Activated naive CD8-positive, alpha-beta T cell treated with anti-CD3 and anti-CD28 coated beads, Interleukin-2, amount 50 U/mL, for 24 hours (primary cell): Measurements from ENCODE around the gene IL1RAPL1.
"Not testable (repeated sequence)": the region's sequence is repeated elsewhere in the genome, so short reads cannot be mapped to it uniquely, and the experiment has no call there.

Experiments used
- ATAC-seq: fragments of 150-1000 bp; cut with Tn5 transposase; one replicate; pipeline ENCODE4 v1.10.0; 2021
- DNase-seq: peaks from one replicate; pipeline ENCODE4 v3.0.0; 2021
- H3K27ac Mint-ChIP-seq: one replicate; pipeline ENCODE4 v1.8.0; 2021; ENCODE audit warnings: mild to moderate bottlenecking, mixed read lengths
- H3K27me3 Mint-ChIP-seq: one replicate; pipeline ENCODE4 v1.8.0; 2021; ENCODE audit warnings: mixed read lengths
- H3K36me3 Mint-ChIP-seq: one replicate; pipeline ENCODE4 v1.8.0; 2021; ENCODE audit warnings: low read depth, mixed read lengths
- H3K4me1 Mint-ChIP-seq: one replicate; pipeline ENCODE4 v1.8.0; 2021; ENCODE audit warnings: mixed read lengths
- H3K4me3 Mint-ChIP-seq: one replicate; pipeline ENCODE4 v1.8.0; 2021; ENCODE audit warnings: mild to moderate bottlenecking, moderate library complexity, mixed read lengths
- H3K9me3 Mint-ChIP-seq: one replicate; pipeline ENCODE4 v1.8.0; 2021; ENCODE audit warnings: mixed read lengths

IL1RAPL1 gene

DNA sequence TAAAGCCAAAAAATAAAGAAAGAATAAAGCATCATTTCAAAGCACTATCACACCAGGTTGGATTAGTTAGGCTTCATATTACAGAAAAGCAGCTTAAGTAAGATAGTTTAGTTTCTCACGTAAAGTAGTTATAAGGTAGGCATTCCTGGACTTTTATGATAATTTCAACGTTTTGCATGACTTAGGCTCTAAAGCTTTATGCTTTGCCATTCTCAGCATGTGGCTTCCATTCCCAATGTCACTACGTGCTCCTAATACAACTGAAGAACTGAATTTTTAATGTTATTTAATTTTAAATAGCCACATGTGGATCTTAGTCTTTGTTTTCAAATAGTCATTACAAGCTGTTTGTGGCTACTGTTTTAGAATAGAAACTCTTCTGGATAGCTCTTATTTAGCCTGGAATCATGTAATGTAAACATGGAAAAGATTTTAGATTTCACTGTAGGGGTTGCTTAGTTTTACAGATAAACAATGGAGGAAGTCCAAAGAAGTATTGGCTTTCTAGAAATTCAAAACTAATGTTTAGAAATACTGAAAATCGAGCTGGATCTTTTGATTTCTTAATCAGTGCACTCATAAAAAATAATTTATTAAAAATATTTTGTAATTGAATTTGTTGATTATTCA, 710.0 kb downstream of the IL1RAPL1 start:
- DNase-seq, result no peak
- no peaks in the 10 kb centered on the region for H3K27me3 Mint-ChIP-seq
- no peaks in the 10 kb centered on the region for H3K4me1 Mint-ChIP-seq
- no peak for ATAC-seq
- peaks cover 3% of the 10 kb centered on the region for H3K9me3 Mint-ChIP-seq
- H3K36me3 Mint-ChIP-seq, result no peaks in the 10 kb centered on the region
- no peak overlapping the region for H3K4me3 Mint-ChIP-seq
- H3K27ac Mint-ChIP-seq, result no peak overlapping the region

DNA sequence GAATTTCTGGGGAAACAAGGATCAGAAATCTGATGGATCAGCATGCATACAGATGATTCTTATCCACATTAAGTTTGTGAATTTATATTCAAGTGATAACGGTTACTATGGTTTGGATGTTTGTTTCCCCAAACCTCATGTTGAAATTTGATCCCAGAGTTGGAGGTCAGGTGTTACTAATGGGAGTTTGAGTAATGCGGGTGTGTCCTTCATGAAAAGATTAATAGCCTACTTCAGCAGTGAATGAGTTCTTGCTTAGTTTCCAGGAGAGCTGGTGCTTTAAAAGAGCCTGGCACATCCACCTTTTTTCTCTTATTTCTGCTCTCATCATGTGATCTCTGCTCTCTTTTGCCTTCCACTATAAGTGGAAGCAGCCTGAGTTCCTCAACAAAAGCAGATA, 712.4 kb downstream of the IL1RAPL1 start:
- H3K27ac Mint-ChIP-seq, result no peak overlapping the region
- ATAC-seq (no peak), DNase-seq (no peak)
- peaks cover 5% of the 10 kb centered on the region for H3K9me3 Mint-ChIP-seq
- H3K4me1 Mint-ChIP-seq, result no peaks in the 10 kb centered on the region
- no peaks in the 10 kb centered on the region for H3K27me3 Mint-ChIP-seq
- H3K36me3 Mint-ChIP-seq, result no peaks in the 10 kb centered on the region
- H3K4me3 Mint-ChIP-seq, result no peak overlapping the region

DNA sequence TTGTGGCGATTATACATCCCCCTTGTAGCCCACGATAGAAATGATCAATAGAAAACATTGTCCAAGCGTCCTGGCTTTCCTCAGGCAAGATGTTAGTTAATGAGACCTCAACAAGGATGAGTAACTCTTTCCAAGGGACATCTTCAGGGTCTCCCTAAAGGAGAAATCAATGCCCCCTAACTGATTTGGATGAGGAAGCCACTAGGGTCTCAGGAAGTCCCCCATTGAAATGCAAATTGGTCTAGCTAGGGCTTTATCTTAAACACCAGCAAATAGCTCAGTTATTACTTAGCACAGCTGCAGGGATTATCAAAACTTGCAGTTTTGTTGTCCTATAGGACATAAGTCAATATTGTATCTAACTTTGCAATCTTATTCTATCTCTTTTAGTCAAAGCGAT, 721.5 kb downstream of the IL1RAPL1 start:
- H3K27me3 Mint-ChIP-seq, result no peaks in the 10 kb centered on the region
- ATAC-seq, result no peak

DNA sequence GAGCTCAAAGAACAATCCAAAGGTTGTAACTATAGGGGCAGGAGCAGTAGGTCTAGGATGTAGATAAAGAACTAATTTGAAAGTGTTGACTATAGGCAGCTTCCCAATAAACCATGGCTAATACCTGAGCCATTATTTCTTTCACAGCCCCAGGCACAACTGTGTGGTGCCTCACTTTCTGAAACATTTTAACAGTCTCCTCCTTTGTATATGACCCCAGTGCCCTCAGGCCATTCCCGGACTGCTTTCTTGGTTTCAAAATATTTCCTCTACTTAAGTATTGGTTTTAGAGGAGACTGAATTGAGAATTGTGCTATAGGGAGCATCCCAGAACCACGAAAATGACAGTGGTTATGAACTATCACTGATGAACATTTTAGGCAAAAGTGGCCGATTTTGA, 728.7 kb downstream of the IL1RAPL1 start:
- Mint-ChIP-seq H3K9me3 (no peaks in the 10 kb centered on the region), H3K4me1 (no peaks in the 10 kb centered on the region), H3K27ac (no peak overlapping the region), H3K27me3 (no peaks in the 10 kb centered on the region), H3K36me3 (no peaks in the 10 kb centered on the region), H3K4me3 (no peak overlapping the region)
- ATAC-seq, result no peak
- no peak for DNase-seq

More for the DNA sequence above, 721.5 kb downstream of the IL1RAPL1 start:
- Mint-ChIP-seq H3K4me3 (no peak overlapping the region), H3K9me3 (no peaks in the 10 kb centered on the region), H3K4me1 (no peaks in the 10 kb centered on the region), H3K36me3 (no peaks in the 10 kb centered on the region), H3K27ac (no peak overlapping the region)
- no peak for DNase-seq

DNA sequence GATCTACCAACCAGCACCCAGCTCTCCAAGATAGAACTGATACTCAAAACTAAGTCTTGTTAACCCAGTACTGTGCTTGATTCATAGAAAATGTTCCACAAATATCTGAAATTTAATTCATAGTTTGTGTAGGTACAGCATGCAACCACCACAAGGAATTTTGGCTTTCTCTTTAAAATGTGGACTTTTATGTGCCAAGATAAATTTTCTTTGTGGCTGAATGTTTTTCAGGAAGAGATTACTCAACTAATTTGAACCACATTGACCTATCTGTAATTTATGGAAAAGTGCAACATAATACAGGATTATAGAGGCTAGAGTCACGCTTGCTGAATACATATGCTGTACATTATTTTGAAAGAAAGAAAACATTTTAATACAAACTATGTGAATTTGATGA, 730.8 kb downstream of the IL1RAPL1 start:
- ATAC-seq, result no peak
- Mint-ChIP-seq H3K4me1 (no peaks in the 10 kb centered on the region), H3K36me3 (no peaks in the 10 kb centered on the region)

DNA sequence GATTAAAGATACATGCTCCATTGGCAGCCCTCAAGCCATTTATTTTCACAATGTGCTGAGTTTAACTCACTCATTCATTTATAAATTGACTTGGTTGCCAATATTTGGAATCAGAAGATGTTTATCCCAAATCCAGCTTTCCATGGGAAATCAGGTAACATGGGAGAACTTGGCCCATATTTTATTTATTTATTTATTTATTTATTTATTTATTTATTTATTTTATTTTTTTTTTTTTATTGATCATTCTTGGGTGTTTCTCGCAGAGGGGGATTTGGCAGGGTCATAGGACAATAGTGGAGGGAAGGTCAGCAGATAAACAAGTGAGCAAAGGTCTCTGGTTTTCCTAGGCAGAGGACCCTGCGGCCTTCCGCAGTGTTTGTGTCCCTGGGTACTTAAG, 745.2 kb downstream of the IL1RAPL1 start:
- not testable (repeated sequence) for ATAC-seq

More for the DNA sequence above, 730.8 kb downstream of the IL1RAPL1 start:
- DNase-seq, result no peak
- no peak overlapping the region for H3K27ac Mint-ChIP-seq
- no peaks in the 10 kb centered on the region for H3K27me3 Mint-ChIP-seq
- H3K9me3 Mint-ChIP-seq, result no peaks in the 10 kb centered on the region
- no peak overlapping the region for H3K4me3 Mint-ChIP-seq

DNA sequence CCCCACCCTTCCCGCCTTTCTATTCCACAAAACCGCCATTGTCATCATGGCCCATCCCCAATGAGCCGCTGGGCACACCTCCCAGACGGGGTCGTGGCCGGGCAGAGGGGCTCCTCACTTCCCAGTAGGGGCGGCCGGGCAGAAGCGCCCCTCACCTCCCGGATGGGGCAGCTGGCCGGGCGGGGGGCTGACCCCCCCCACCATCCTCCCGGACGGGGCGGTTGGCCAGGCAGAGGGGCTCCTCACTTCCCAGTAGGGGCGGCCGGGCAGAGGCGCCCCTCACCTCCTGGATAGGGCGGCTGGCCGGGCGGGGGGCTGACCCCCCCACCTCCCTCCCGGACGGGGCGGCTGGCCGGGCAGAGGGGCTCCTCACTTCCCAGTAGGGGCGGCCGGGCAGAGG, 745.8 kb downstream of the IL1RAPL1 start:
- DNase-seq, H3K36me3 Mint-ChIP-seq, H3K27me3 Mint-ChIP-seq, H3K4me3 Mint-ChIP-seq, H3K27ac Mint-ChIP-seq, H3K9me3 Mint-ChIP-seq, H3K4me1 Mint-ChIP-seq, ATAC-seq: not testable (repeated sequence)

More for the DNA sequence above, 745.2 kb downstream of the IL1RAPL1 start:
- not testable (repeated sequence) for H3K9me3 Mint-ChIP-seq, H3K27me3 Mint-ChIP-seq, DNase-seq, H3K4me3 Mint-ChIP-seq, H3K4me1 Mint-ChIP-seq, H3K27ac Mint-ChIP-seq, H3K36me3 Mint-ChIP-seq

DNA sequence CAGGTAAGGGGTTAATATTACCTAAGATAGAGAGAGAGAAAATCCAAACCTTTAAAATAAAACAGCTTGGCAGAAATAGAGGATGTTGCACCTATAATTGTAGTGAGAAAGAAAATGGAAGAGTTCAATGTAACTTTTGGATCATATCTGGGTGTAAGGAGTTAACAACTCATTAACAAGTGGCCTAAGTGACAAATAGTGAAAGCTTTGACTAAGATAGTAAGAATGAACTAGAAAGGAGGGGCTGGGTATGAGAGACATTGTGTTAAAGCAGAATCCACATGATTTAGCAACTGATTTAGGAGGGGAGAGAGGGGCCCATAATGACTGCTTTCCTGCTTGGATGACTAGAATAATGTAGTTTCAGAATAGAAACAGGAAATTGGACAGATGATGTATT, 761.0 kb downstream of the IL1RAPL1 start:
- Mint-ChIP-seq H3K4me3 (no peak overlapping the region), H3K36me3 (no peaks in the 10 kb centered on the region), H3K9me3 (no peaks in the 10 kb centered on the region), H3K27ac (no peak overlapping the region), H3K4me1 (no peaks in the 10 kb centered on the region), H3K27me3 (no peaks in the 10 kb centered on the region)
- ATAC-seq (no peak), DNase-seq (no peak)

DNA sequence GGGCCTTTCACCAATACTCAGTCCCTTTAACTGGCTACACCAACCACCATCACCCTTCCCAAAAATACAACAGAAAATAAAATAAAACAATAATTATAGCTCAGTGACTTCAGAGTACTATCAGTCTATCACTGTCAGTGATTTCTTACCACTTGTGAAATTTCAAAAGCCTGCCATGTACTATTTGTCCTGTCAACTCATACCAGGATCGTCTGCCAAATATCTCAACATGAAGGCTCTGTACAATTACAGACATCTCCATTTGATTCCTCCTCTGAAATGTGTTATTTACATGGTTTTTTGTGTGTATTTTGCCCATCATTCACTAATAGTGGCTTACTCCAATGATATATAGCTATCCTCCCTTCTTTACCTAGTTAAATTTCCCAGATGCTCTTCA, 772.0 kb downstream of the IL1RAPL1 start:
- H3K4me3 Mint-ChIP-seq, result no peak overlapping the region
- H3K27ac Mint-ChIP-seq, result no peak overlapping the region
- H3K4me1 Mint-ChIP-seq, result no peaks in the 10 kb centered on the region
- no peak for DNase-seq
- H3K36me3 Mint-ChIP-seq, result no peaks in the 10 kb centered on the region
- no peak for ATAC-seq
- H3K27me3 Mint-ChIP-seq, result no peaks in the 10 kb centered on the region
- H3K9me3 Mint-ChIP-seq, result no peaks in the 10 kb centered on the region

DNA sequence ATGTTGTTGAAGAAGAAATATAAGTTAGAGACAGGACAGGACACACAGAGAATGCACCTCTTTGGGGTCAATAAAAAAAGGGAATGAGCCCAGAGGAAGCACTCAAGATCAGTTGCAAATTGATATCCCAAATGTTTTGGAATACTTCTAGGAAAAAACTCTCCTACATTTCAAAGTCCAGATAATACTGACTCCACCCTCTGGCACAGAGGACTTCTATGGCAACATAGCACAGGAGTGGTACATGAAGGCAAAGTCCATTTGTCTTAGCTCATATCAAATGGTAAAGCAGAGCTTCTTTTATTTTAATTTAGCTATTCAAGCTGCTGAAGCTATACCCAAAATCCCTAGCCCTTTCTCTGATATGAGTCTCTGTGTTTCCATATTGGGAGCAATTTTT, 787.5 kb downstream of the IL1RAPL1 start:
- not testable (repeated sequence) for ATAC-seq, H3K4me3 Mint-ChIP-seq, DNase-seq, H3K27me3 Mint-ChIP-seq, H3K27ac Mint-ChIP-seq, H3K36me3 Mint-ChIP-seq, H3K4me1 Mint-ChIP-seq, H3K9me3 Mint-ChIP-seq

DNA sequence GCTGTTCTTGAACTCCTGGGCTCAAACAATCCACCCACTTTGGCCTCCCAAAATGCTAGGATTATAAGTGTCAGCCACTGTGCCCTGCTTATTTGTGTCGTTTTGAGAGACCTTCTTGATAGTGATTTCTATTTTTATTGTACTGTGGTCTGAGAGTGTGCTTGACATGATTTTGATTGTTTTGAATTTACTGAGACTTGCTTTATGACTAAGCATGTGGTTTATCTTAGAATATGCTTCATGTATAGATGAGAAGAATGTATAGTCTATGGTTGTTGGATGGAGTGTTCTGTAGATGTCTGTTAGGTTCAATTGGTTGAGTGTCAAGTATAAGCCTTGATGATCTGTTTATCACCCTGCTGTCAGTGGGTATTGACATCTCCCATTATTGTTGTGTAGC, 789.3 kb downstream of the IL1RAPL1 start:
- Mint-ChIP-seq H3K27ac (no peak overlapping the region), H3K27me3 (no peaks in the 10 kb centered on the region), H3K4me1 (no peaks in the 10 kb centered on the region), H3K36me3 (no peaks in the 10 kb centered on the region), H3K9me3 (peaks cover 3% of the 10 kb centered on the region), H3K4me3 (no peak overlapping the region)
- no peak for ATAC-seq
- no peak for DNase-seq

DNA sequence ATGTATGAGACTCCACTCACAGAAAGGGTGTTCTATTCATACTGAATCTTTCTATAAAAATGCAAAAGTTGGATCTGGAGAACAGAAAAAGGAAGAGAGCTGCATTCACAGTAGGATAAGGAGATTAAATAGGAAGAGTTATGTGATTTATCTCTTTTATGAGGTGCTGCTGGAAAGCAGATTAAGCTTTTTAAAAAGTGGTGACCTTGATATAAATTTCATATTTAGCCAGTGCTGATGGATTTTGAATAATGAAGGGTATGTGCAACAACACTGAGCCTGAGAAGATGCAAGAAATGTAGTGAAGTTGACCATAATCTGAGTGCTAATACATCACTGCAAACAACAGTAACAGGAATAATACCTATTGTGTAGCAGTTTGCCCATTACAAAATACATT, 795.6 kb downstream of the IL1RAPL1 start:
- ATAC-seq, result no peak
- Mint-ChIP-seq H3K4me3 (no peak overlapping the region), H3K9me3 (no peaks in the 10 kb centered on the region), H3K4me1 (no peaks in the 10 kb centered on the region), H3K27ac (no peak overlapping the region), H3K36me3 (no peaks in the 10 kb centered on the region), H3K27me3 (no peaks in the 10 kb centered on the region)
- DNase-seq, result no peak

DNA sequence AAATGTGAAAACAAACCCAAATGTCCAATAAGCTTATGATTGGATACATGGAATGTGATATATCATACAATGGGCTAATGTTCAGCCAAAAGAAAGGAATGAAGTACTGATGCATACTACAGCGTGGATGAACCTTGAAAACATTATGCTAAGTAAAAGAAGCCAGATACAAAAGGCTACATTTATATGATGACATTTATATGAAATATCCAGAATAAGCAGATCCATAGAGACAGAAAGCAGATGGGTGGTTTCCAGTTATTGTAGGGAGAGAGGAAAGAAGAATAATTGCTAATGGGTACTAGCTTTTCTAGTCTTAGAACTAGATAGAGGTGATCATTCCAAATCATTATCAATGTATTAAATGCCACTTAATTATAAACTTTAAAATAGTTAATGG, 801.3 kb downstream of the IL1RAPL1 start:
- DNase-seq (no peak), ATAC-seq (no peak)
- Mint-ChIP-seq H3K4me3 (no peak overlapping the region), H3K27me3 (no peaks in the 10 kb centered on the region), H3K4me1 (no peaks in the 10 kb centered on the region), H3K9me3 (no peaks in the 10 kb centered on the region), H3K36me3 (no peaks in the 10 kb centered on the region), H3K27ac (no peak overlapping the region)

DNA sequence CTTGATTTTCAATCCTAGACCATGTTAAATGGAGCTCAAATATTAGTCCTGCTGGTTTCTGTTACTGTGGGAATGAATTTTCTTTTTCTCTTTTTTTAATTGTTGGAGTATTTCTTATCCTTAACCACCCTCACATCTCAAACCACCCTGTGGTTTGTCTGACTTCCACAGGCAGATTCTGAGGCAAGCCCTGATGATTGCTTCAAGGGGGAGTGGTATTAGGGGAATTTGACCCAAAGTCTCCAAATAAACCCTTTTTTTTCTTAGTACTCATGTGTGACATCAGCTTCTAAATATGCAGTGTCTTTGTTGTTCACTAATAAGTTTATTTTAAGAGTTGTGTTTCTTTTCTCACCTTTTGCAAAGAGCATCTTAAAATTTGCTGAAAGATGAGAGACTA, 810.3 kb downstream of the IL1RAPL1 start:
- no peaks in the 10 kb centered on the region for H3K27me3 Mint-ChIP-seq
- no peak overlapping the region for H3K4me3 Mint-ChIP-seq
- no peak overlapping the region for H3K27ac Mint-ChIP-seq
- H3K4me1 Mint-ChIP-seq, result no peaks in the 10 kb centered on the region
- DNase-seq (no peak), ATAC-seq (no peak)
- no peaks in the 10 kb centered on the region for H3K9me3 Mint-ChIP-seq
- no peaks in the 10 kb centered on the region for H3K36me3 Mint-ChIP-seq

DNA sequence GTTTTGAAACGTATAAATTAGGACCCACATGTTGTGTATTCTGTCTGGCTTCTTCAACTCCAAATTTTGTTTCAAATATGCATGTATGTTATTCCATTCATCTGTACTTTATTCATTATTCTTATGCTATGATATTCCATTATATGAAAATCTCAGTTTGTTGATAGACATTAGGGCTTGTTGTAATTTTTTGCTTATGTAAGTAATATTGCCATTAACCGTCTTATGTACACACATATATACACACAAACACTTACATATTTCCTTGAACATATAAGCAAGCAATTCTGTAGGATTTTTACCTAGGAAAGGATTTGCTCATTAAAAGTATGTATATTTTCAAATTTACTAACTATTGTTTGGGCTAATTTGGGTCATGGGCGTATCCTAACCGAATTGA, 820.1 kb downstream of the IL1RAPL1 start:
- DNase-seq (no peak), ATAC-seq (no peak)
- Mint-ChIP-seq H3K36me3 (no peaks in the 10 kb centered on the region), H3K9me3 (no peaks in the 10 kb centered on the region), H3K4me1 (no peaks in the 10 kb centered on the region), H3K4me3 (no peak overlapping the region), H3K27ac (no peak overlapping the region), H3K27me3 (no peaks in the 10 kb centered on the region)
